IPS-18c (cell line): ENCODE data around the gene SUFU.

ENCODE experiments used
- H3K4me3 ChIP-seq: 2 replicates; pipeline ENCODE4 v1.7.0; 2013; ENCODE audit warnings: low read depth, mild to moderate bottlenecking, low read length, moderate library complexity; ENCODE audit not compliant: insufficient read depth
- H3K9me3 ChIP-seq: one replicate; pipeline ENCODE4 v1.6.1; 2013; ENCODE audit warnings: mild to moderate bottlenecking, low read length, moderate library complexity; ENCODE audit not compliant: control insufficient read depth, insufficient read depth

Gene SUFU

GRCh38 chr10:102502337-102503151 is 1.2 kb upstream of the SUFU start, which contains the start of gene ACTR1A:
Gene ACTR1A, minus strand, starts transcription at chr10:102502712. Its CDS starts 65 bp downstream, at chr10:102502647.
- H3K4me3 ChIP-seq = peak within 1 kb of the TSS; percentile 80
- no peaks in the 10 kb centered on the region for H3K9me3 ChIP-seq

- peak overlapping the region; percentile 56 for H3K4me3 ChIP-seq
- H3K9me3 ChIP-seq = no peaks in the 10 kb centered on the region
Observed at GRCh38 chr10:102504179-102504975, 605 bp downstream of the SUFU start.

- H3K9me3 ChIP-seq = no peaks in the 10 kb centered on the region
- peak overlapping the region; percentile 56 for H3K4me3 ChIP-seq
Observed at GRCh38 chr10:102504976-102505300, 1.2 kb downstream of the SUFU start.

GRCh38 chr10:102505462-102506115 is 1.8 kb downstream of the SUFU start:
- peak overlapping the region; percentile 56; the same call in 1 of the 2 replicates for H3K4me3 ChIP-seq

GRCh38 chr10:102507521-102507920 is 3.7 kb downstream of the SUFU start:
- Histone ChIP-seq H3K4me3 (no peak overlapping the region), H3K9me3 (no peaks in the 10 kb centered on the region)

More at GRCh38 chr10:102505462-102506115, 1.8 kb downstream of the SUFU start:
- no peaks in the 10 kb centered on the region for H3K9me3 ChIP-seq

GRCh38 chr10:102508506-102508905 is 4.7 kb downstream of the SUFU start:
- H3K4me3 ChIP-seq = no peak overlapping the region
- H3K9me3 ChIP-seq = no peaks in the 10 kb centered on the region

GRCh38 chr10:102509387-102509786 is 5.6 kb downstream of the SUFU start:
- Histone ChIP-seq H3K4me3 (no peak overlapping the region), H3K9me3 (no peaks in the 10 kb centered on the region)

- no peak overlapping the region for H3K4me3 ChIP-seq
- no peaks in the 10 kb centered on the region for H3K9me3 ChIP-seq
Observed at GRCh38 chr10:102511583-102512274, 8.0 kb downstream of the SUFU start.

- no peaks in the 10 kb centered on the region for H3K9me3 ChIP-seq
- no peak overlapping the region for H3K4me3 ChIP-seq
Observed at GRCh38 chr10:102514487-102515311, 10.9 kb downstream of the SUFU start.

- no peak overlapping the region for H3K4me3 ChIP-seq
- no peaks in the 10 kb centered on the region for H3K9me3 ChIP-seq
Observed at GRCh38 chr10:102515724-102516123, 12.0 kb downstream of the SUFU start.

- Histone ChIP-seq H3K9me3 (no peaks in the 10 kb centered on the region), H3K4me3 (no peak overlapping the region)
Observed at GRCh38 chr10:102517553-102517952, 13.8 kb downstream of the SUFU start.

- Histone ChIP-seq H3K9me3 (no peaks in the 10 kb centered on the region), H3K4me3 (no peak overlapping the region)
Observed at GRCh38 chr10:102519246-102519825, 15.6 kb downstream of the SUFU start.

GRCh38 chr10:102522874-102523249 is 19.1 kb downstream of the SUFU start:
- no peaks in the 10 kb centered on the region for H3K9me3 ChIP-seq
- no peak overlapping the region for H3K4me3 ChIP-seq

- no peak overlapping the region for H3K4me3 ChIP-seq
- H3K9me3 ChIP-seq = no peaks in the 10 kb centered on the region
Observed at GRCh38 chr10:102523250-102524029, 19.7 kb downstream of the SUFU start.

GRCh38 chr10:102524746-102525145 is 21.0 kb downstream of the SUFU start:
- Histone ChIP-seq H3K9me3 (no peaks in the 10 kb centered on the region), H3K4me3 (no peak overlapping the region)
